ENCODE measurements around the gene LTO1.

LTO1 gene

GRCh38 chr11:69644071-69644961 is 30.8 kb downstream of the LTO1 start:
- no peak for DNase-seq

GRCh38 chr11:69643646-69644045 is 31.5 kb downstream of the LTO1 start:
- no peak for DNase-seq

- peak; percentile 75 for DNase-seq
Observed at GRCh38 chr11:69642913-69643632, 32.1 kb downstream of the LTO1 start.

- peak; percentile 33 for DNase-seq
Observed at GRCh38 chr11:69642549-69642912, 32.6 kb downstream of the LTO1 start.

GRCh38 chr11:69641681-69642548 is 33.2 kb downstream of the LTO1 start:
- DNase-seq = no peak

GRCh38 chr11:69640995-69641581 is 34.1 kb downstream of the LTO1 start, which contains the start of gene CCND1:
Gene CCND1, plus strand, starts transcription at chr11:69641156. Its CDS starts 158 bp downstream, at chr11:69641314.
- DNase-seq = peak; percentile 48

- DNase-seq = no peak
Observed at GRCh38 chr11:69640260-69640994, 34.7 kb downstream of the LTO1 start.

- no peak for DNase-seq
Observed at GRCh38 chr11:69639831-69640230, 35.3 kb downstream of the LTO1 start.

- DNase-seq = no peak
Observed at GRCh38 chr11:69638941-69639681, 36.0 kb downstream of the LTO1 start.

GRCh38 chr11:69637941-69638871 is 36.9 kb downstream of the LTO1 start:
- no peak for DNase-seq

GRCh38 chr11:69637198-69637940 is 37.8 kb downstream of the LTO1 start:
- no peak for DNase-seq

- DNase-seq = no peak
Observed at GRCh38 chr11:69636512-69637197, 38.5 kb downstream of the LTO1 start.

GRCh38 chr11:69635804-69636511 is 39.2 kb downstream of the LTO1 start:
- DNase-seq = no peak

- no peak for DNase-seq
Observed at GRCh38 chr11:69635195-69635594, 40.0 kb downstream of the LTO1 start.

GRCh38 chr11:69634590-69634989 is 40.6 kb downstream of the LTO1 start:
- no peak for DNase-seq

GRCh38 chr11:69634069-69634468 is 41.1 kb downstream of the LTO1 start:
- DNase-seq = no peak

GRCh38 chr11:69632900-69633299 is 42.3 kb downstream of the LTO1 start:
- no peak for DNase-seq

GRCh38 chr11:69630424-69630823 is 44.7 kb downstream of the LTO1 start:
- no peak for DNase-seq
